COLO668 (cell line): Measurements from ENCODE around the gene MICALL1.

Experiments used
- DNase-seq: peaks from one replicate; lab custom pipeline; 2025; ENCODE audit not compliant: unreplicated experiment; lab: John Stamatoyannopoulos, UW

The MICALL1 gene

GRCh38 chr22:37905534-37906363, at the start of gene MICALL1:
TSS of gene MICALL1 (plus strand) at chr22:37906297. CDS start at chr22:37906423, 126 bp downstream.
- peak; percentile 88 for DNase-seq

GRCh38 chr22:37860796-37861421, 45.2 kb upstream of the MICALL1 start:
- no peak for DNase-seq

GRCh38 chr22:37862570-37863325, 43.3 kb upstream of the MICALL1 start:
- DNase-seq = no peak

GRCh38 chr22:37865510-37865909, 40.6 kb upstream of the MICALL1 start:
- DNase-seq = no peak

GRCh38 chr22:37870273-37870672, 35.8 kb upstream of the MICALL1 start:
- peak; percentile 36 for DNase-seq

GRCh38 chr22:37880668-37881440, 25.2 kb upstream of the MICALL1 start:
- no peak for DNase-seq

- DNase-seq = no peak
These were observed 21.7 kb upstream of the MICALL1 start for GRCh38 chr22:37884420-37884819.

GRCh38 chr22:37887584-37888378, 18.3 kb upstream of the MICALL1 start:
- DNase-seq = no peak

GRCh38 chr22:37891926-37892325, 14.2 kb upstream of the MICALL1 start:
- DNase-seq = no peak

- no peak for DNase-seq
These were observed 13.3 kb upstream of the MICALL1 start for GRCh38 chr22:37892566-37893335.

- no peak for DNase-seq
These were observed 12.5 kb upstream of the MICALL1 start for GRCh38 chr22:37893583-37893983.

- no peak for DNase-seq
These were observed 11.0 kb upstream of the MICALL1 start for GRCh38 chr22:37894939-37895670.

GRCh38 chr22:37896181-37896592, 9.9 kb upstream of the MICALL1 start:
- DNase-seq = peak; percentile 50

GRCh38 chr22:37896939-37897338, 9.2 kb upstream of the MICALL1 start:
- DNase-seq = no peak

GRCh38 chr22:37897807-37898206, 8.3 kb upstream of the MICALL1 start:
- DNase-seq = no peak

- no peak for DNase-seq
These were observed 7.5 kb upstream of the MICALL1 start for GRCh38 chr22:37898441-37899181.

- DNase-seq = no peak
These were observed 1.2 kb upstream of the MICALL1 start for GRCh38 chr22:37904572-37905533.
